GM12892 (cell line): ENCODE measurements around the gene BAIAP2.
A peak's percentile ranks its signal among the peaks of the same experiment; 100 is the strongest.

Experiments used
- DNase-seq: peaks from one replicate; pipeline ENCODE4 v3.0.0; 2011; ENCODE audit not compliant: insufficient read length
- FAIRE-seq: peaks from 2 replicates; lab custom pipeline; 2011; peaks lifted over from hg19 to GRCh38; lab: Jason Lieb, UNC
- POLR2A ChIP-seq: IDR thresholded peaks from 2 replicates; pipeline ENCODE4 v1.6.1; 2011; ENCODE audit warnings: low read depth, low read length, control low read depth
- POLR2AphosphoS5 ChIP-seq: IDR thresholded peaks from 2 replicates; pipeline ENCODE4 v1.6.1; 2011; ENCODE audit warnings: low read depth, low read length, control low read depth
- TAF1 ChIP-seq: IDR thresholded peaks from 2 replicates; pipeline ENCODE4 v1.6.1; 2011; ENCODE audit warnings: low read depth, mild to moderate bottlenecking, control low read depth, low read length, borderline replicate concordance

BAIAP2 gene

DNA sequence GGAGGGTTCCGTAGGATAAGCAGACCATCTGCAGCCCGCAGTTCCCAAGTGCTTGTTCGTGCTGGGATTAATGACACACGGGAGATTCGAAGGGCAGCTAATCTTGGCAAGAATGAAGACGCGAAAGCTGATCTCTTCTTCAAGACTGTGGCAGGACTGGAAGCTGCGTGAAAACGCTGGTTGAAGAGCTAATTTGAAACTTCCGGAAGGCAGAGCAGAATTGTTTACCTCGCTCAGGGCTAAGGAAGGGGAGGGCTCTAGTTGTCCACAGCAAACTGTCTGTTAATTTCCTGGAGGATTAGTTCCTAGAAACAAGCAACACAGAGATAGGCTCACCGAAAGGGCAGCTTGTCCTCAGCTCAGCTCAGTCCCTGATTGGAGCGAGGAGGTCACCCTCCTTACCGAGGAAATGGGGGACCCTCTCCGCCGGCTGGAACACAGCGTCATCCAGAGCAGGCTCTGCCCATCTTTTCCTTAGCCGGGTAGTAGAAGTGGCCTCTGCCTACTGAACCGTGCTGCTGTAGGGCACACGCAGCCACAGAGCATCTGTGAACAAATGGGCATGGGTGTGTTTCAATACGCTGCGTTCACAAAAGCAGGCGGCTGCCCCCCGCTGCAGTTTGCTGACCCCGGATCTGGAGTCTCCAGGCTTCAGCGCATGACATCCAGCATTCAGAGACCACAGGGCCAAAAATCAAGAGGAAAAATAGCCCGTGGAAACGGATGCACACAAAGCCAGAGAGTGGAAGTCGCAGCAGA is 16.7 kb upstream of the BAIAP2 start:
- TF ChIP-seq TAF1 = 0 out of 2 replicates have a peak, but pooled peaks have one; percentile 10
- no peak for TF ChIP-seq POLR2AphosphoS5
- FAIRE-seq (no peak), DNase-seq (peak; percentile 12)

DNA sequence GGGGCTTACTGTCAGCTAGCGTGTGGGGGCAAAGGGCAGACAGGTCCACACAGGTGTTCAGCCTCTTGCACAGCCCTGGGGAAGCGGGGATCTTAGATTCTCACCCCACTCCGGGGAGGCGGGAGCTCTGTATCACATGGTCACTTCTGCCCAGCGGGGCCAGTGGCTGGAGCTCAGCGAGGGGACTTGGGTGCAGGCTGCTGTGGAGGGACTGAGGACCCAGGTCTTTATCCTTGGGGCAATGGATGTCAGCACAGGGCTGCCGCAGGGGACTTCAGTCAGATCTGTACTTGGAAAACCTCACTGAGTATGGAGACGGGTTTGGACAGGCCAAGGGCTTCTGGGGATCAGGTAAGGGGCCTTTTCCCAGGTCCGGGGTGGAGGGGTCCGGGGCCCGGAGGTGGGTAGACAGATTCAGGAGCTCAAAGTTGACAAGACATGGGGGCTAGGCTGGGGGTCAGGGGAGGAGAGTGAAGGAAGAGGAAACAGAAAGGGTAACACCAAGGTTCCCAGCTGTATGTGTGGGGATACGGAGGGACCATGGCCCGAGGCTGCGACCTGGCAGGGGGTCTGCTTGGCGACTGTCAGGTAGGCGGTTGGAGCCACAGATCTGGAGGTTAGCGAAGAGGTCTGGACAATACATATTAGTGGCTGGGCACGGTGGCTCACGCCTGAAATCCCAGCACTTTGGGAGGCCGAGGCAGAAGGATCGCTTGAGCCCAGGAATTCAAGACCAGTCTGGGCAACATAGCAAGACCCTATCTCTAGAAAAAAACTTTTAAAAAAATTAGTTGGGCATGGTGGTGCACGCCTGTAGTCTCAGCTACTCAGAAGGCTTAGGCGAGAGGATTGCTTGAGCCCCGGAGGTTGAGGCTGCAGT is 15.1 kb upstream of the BAIAP2 start:
- FAIRE-seq (no peak), DNase-seq (no peak)
- TF ChIP-seq POLR2AphosphoS5 = no peak
- no peak for TF ChIP-seq TAF1
- TF ChIP-seq POLR2A = no peak

DNA sequence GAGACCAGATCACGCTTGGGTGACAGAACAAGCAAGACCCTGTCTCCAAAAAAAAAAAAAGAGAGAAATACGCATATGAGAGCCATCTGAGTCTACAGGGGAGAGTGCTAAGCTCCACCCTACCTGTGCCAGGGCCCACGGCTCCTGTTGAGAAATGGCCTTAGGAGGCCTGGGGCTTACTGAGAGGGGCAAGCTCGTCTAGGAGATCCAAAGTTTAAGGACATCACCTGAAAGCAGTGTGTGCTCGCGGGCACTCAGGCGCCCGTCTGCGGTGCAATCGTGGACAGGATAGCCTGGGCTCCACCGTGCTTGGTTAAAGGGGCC is 14.5 kb upstream of the BAIAP2 start:
- TF ChIP-seq TAF1 (no peak), POLR2AphosphoS5 (no peak), POLR2A (no peak)
- FAIRE-seq = no peak

DNA sequence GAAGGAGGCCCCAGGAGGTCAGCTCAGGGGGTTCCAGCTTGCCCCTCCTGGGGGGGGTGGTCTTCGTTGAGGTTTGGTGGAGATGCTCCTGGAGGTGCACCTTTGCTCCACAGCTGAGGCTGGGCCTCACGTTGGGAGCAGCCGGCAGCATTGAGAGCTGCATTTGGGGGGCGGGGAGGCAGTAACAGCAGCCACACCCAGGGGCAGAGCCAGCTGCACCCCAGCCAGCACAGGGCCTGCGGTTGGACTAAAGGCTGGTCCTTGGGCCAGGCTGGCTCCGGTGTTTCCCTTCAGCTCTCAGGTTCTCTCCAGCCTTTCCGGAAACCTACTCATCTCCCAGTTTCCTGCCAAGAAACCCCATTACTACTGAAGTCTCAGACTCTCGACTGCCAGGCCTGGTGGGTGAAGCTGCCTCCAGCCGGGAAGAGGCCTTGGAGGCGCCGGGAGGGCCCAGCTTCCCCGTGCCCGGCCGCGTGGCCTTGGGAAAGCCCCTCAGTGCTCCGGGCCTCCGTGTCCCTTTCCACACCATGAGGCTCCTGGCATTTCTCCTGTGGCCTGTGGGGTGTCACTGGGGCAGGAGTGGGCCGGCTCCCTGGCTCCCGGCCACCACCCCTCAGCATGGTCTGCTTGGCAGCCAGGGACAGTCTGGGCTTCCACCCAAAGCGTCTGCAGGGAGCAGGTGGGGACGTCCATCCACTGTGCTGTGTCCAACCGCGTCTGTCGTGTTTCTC is 14.0 kb upstream of the BAIAP2 start:
- TF ChIP-seq POLR2AphosphoS5 (no peak), TAF1 (no peak), POLR2A (no peak)
- FAIRE-seq (no peak), DNase-seq (peak; percentile 17)

More for the DNA sequence above, 14.5 kb upstream of the BAIAP2 start:
- DNase-seq = peak; percentile 3

DNA sequence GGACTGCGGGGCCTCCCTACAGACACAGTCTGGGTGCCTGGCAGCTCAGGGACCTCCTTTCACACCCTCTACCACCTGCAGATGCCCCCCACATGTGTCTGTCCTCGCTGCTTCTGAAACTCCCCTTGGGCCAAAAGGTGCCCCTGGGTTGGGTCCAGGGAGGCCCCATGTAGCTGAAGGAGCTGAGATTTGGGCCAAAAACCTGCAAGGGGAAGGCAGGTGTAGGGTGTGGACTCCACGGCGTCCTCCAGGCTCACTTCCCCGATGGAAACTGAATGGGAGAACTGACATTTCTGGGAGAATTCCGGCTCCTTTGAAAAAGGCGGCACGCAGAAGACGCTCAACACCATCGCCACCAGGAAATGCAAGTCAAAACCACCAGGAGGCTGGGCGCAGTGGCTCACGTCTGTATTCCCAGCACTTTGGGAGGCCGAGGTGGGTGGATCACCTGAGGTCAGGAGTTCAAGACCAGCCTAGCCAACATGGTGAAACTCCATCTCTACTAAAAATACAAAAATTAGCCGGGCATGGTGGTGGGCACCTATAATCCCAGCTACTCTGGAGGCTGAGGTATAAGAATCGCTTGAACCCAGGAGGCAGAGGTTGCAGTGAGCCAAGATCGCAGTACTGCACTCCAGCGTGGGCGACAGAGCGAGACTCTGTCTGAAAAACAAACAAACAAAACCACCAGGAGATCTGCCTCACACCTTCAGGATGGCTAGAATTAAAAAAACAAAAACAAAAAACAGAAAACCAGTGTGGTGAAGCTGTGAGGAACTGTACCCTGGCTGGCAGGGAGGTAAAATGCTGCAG is 13.2 kb upstream of the BAIAP2 start:
- TF ChIP-seq POLR2A = no peak
- TF ChIP-seq POLR2AphosphoS5 = no peak
- no peak for TF ChIP-seq TAF1
- DNase-seq = peak; percentile 20
- no peak for FAIRE-seq

DNA sequence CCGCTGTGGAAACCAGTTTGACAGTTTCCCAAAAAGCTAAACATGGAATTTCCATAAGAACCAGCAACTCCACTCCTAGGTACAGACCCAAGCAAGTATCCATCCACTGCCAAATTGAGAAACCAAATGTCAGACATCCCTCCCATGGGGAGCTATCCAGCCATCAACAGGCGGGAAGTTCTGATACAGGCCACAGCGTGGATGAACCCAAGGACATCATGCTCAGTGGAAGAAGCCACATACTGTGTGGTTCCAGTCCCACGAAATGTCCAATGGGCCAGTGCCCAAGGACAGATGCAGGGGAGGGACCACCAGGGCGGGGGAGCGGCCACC is 12.6 kb upstream of the BAIAP2 start:
- DNase-seq (no peak), FAIRE-seq (no peak)
- TF ChIP-seq TAF1 (no peak), POLR2AphosphoS5 (no peak), POLR2A (no peak)

DNA sequence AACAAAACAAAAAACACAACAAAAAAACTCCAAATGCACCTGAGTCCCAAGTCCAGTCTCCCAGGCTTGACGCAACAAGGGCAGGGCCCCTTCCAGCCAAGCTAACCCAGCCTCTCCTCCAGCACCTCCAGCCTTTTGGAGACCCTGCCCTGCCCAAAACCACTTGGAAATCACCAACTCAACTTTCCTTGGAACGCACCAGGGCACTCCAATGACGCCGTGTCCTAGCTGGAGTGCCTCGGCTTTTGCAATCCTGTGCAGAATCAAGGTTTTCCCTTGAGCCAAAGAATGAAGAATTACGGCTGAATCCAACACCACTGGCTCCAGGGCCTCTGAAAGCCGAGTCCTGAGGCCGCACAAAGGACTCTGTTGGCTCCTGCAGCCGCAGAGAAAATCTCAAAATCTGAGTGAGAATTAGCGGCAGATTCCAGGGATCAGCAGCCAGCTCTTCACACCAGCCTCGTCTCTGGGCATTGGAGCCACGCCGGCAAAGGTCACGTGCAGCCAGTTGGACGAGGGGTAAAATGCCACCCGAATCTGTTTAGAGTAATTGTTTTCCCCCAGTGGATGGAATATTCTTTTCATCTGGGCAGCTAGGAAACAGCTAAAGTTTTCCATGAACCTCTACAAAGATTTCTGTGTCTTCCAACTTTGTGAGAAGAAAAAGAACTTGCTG is 9.7 kb upstream of the BAIAP2 start:
- DNase-seq = no peak
- TF ChIP-seq POLR2A (no peak), POLR2AphosphoS5 (no peak), TAF1 (no peak)
- no peak for FAIRE-seq

DNA sequence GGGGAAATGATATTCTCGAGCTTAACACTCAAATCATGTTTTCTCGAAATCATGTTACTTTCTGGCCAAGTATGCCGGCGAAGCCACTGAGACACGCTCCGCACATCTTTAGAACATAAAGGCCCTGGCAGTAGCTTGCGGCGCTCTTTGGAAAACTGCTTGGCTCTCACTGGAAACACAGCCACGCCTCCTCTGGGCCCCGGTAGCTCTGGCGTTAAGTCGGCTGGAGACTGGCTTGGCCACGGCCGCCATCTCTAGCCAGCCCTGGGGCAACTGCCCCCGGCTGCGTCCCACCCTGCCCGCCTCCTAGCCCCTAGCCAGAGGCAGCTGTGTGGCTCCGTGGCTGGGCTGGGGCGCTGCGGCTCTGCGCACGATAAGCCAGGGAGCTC is 9.2 kb upstream of the BAIAP2 start:
- DNase-seq = no peak
- FAIRE-seq = no peak
- TF ChIP-seq POLR2A (no peak), POLR2AphosphoS5 (no peak), TAF1 (no peak)

DNA sequence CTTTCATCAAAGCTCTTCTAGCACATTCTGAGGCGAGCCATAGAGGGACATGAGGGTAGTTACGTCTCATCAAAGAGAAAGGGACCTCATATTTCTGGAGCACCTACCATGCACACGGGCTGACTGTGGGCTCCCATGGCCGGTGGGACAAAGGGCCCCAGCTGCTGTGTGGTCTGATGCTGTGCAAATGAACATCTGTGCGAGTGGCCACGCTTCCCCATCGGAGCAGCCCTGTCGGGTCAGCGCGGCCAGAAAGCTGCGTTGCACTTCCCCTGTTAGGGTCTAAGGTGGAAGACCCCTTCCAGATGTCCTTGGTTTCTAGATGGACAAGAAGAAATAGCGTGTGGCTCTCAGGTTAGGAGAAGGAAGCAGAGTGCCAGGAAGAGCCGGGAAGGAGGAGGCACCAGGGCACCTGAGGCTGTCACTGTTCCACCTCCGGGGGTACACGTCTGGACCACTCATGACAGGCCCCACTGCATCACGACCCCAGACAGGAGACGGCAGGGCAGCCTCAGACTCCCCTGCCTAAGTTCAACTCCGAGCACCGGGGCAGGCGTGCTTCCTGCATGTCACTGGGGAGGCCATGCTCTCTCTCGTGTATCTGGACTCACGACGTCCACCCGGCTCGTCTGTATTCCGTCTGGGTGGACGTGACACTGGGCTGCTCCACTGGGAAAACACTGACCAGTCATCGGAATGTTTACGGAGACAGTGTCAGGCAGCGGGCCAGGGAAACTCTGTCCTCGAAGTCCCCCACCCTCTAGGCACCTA is 8.5 kb upstream of the BAIAP2 start:
- no peak for DNase-seq
- FAIRE-seq = no peak
- no peak for TF ChIP-seq TAF1

DNA sequence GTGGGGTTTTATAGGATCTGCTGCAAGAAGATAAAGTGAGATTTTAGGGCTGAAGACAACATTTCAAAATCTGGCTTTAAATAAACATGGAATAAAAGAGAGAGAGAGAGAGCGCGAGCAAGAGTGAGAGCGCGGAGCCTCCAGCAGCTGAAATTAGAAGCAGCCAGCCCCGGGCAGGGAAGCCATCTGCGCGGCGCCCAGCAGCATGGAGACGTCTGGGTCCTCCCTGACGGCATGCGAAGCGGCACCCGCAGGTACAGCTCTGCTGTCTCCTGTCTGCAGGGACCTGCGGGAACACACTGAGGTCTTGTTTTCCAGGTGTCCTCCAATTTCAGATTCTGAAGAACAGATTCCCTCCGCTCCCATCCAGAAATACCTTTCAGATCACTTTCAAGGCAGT is 7.9 kb upstream of the BAIAP2 start:
- DNase-seq (no peak), FAIRE-seq (no peak)
- TF ChIP-seq POLR2A = no peak
- TF ChIP-seq POLR2AphosphoS5 = no peak
- no peak for TF ChIP-seq TAF1
